Activated CD4-positive, alpha-beta memory T cell treated with anti-CD3 and anti-CD28 coated beads, Interleukin-2, amount 10 ng/mL, durations not matched to agents 7 days and 5 days (primary cell): ENCODE measurements around the gene VPS13D. TPM values are rescaled to one million over a fixed set of nuclear protein-coding genes. Genes with fewer than 3 reads are reported as not detected.

Source experiments
- CTCF ChIA-PET: fragments of 350-600 bp; sonication (Branson Sonifier 250); formaldehyde crosslinking; loops from one replicate; lab custom pipeline; 2021; ENCODE audit warnings: antibody characterized with exemption, inconsistent platforms; lab: Charles Lee
- POLR2A ChIA-PET: fragments of 350-600 bp; sonication (Branson Sonifier 250); formaldehyde crosslinking; loops from one replicate; lab custom pipeline; 2021; ENCODE audit warnings: antibody characterized with exemption; lab: Charles Lee
- DNase-seq: peaks from one replicate; pipeline ENCODE4 v3.0.0-alpha.2; 2020
- H3K27ac Mint-ChIP-seq: one replicate; pipeline ENCODE4 v1.8.0; 2021; ENCODE audit warnings: mild to moderate bottlenecking, mixed read lengths
- H3K27me3 Mint-ChIP-seq: one replicate; pipeline ENCODE4 v1.8.0; 2021; ENCODE audit warnings: mixed read lengths
- H3K36me3 Mint-ChIP-seq: one replicate; pipeline ENCODE4 v1.8.0; 2021; ENCODE audit warnings: low read depth, mixed read lengths
- H3K4me1 Mint-ChIP-seq: one replicate; pipeline ENCODE4 v1.8.0; 2021; ENCODE audit warnings: mixed read lengths
- H3K4me3 Mint-ChIP-seq: one replicate; pipeline ENCODE4 v1.8.0; 2021; ENCODE audit warnings: mild to moderate bottlenecking, mixed read lengths
- H3K9me3 Mint-ChIP-seq: one replicate; pipeline ENCODE4 v1.8.0; 2021; ENCODE audit warnings: mixed read lengths
- total RNA-seq, 2 experiments: library from RNA; stranded (reverse); gene quantifications; one replicate each; pipeline ENCODE4 v1.2.3, GENCODE V29; 2021

The VPS13D gene
- total RNA-seq, 2 experiments from 2014 or later, result 28.1 to 31.4 TPM

GRCh38 chr1:12336413-12336812 lies 106.6 kb downstream of the VPS13D start:
- CTCF ChIA-PET, result no interaction called here
- H3K27ac Mint-ChIP-seq, result no peak overlapping the region
- H3K36me3 Mint-ChIP-seq, result peaks cover 41% of the 10 kb centered on the region
- no peaks in the 10 kb centered on the region for H3K27me3 Mint-ChIP-seq
- H3K4me1 Mint-ChIP-seq, result peaks cover 3% of the 10 kb centered on the region
- H3K9me3 Mint-ChIP-seq, result no peaks in the 10 kb centered on the region
- no peak for DNase-seq
- H3K4me3 Mint-ChIP-seq, result no peak overlapping the region
- POLR2A ChIA-PET, result interaction anchor here (1.0 kb wide), 1 partner anchor 9 kb away, joined by 3 read pairs; no protein-coding TSS in a partner anchor

- POLR2A ChIA-PET, result no interaction called here
- no peak for DNase-seq
Observed at GRCh38 chr1:12338017-12338416, 108.2 kb downstream of the VPS13D start.

GRCh38 chr1:12338823-12339222 lies 109.0 kb downstream of the VPS13D start:
- POLR2A ChIA-PET, result no interaction called here
- Mint-ChIP-seq H3K36me3 (peaks cover 42% of the 10 kb centered on the region), H3K4me1 (peaks cover 20% of the 10 kb centered on the region), H3K27me3 (no peaks in the 10 kb centered on the region), H3K27ac (no peak overlapping the region), H3K9me3 (no peaks in the 10 kb centered on the region), H3K4me3 (no peak overlapping the region)
- DNase-seq, result no peak
- CTCF ChIA-PET, result no interaction called here

More at GRCh38 chr1:12338017-12338416, 108.2 kb downstream of the VPS13D start:
- CTCF ChIA-PET, result no interaction called here
- Mint-ChIP-seq H3K9me3 (no peaks in the 10 kb centered on the region), H3K4me1 (peaks cover 17% of the 10 kb centered on the region), H3K36me3 (peaks cover 46% of the 10 kb centered on the region), H3K4me3 (no peak overlapping the region), H3K27me3 (no peaks in the 10 kb centered on the region), H3K27ac (no peak overlapping the region)

GRCh38 chr1:12339396-12339795 lies 109.6 kb downstream of the VPS13D start:
- Mint-ChIP-seq H3K9me3 (no peaks in the 10 kb centered on the region), H3K27me3 (no peaks in the 10 kb centered on the region), H3K4me1 (peaks cover 26% of the 10 kb centered on the region), H3K36me3 (peaks cover 38% of the 10 kb centered on the region), H3K27ac (no peak overlapping the region), H3K4me3 (no peak overlapping the region)
- ChIA-PET POLR2A (no interaction called here), CTCF (no interaction called here)
- DNase-seq, result no peak

- Mint-ChIP-seq H3K4me3 (no peak overlapping the region), H3K27me3 (no peaks in the 10 kb centered on the region), H3K9me3 (no peaks in the 10 kb centered on the region), H3K27ac (no peak overlapping the region), H3K36me3 (peaks cover 41% of the 10 kb centered on the region), H3K4me1 (peaks cover 32% of the 10 kb centered on the region)
- no peak for DNase-seq
- ChIA-PET POLR2A (no interaction called here), CTCF (no interaction called here)
Observed at GRCh38 chr1:12339811-12340543, 110.1 kb downstream of the VPS13D start.

GRCh38 chr1:12340544-12340930 lies 110.7 kb downstream of the VPS13D start:
- ChIA-PET POLR2A (no interaction called here), CTCF (no interaction called here)
- no peaks in the 10 kb centered on the region for H3K27me3 Mint-ChIP-seq
- H3K4me3 Mint-ChIP-seq, result no peak overlapping the region
- H3K4me1 Mint-ChIP-seq, result peaks cover 37% of the 10 kb centered on the region
- no peak overlapping the region for H3K27ac Mint-ChIP-seq
- H3K36me3 Mint-ChIP-seq, result peaks cover 37% of the 10 kb centered on the region
- H3K9me3 Mint-ChIP-seq, result no peaks in the 10 kb centered on the region
- no peak for DNase-seq

- peaks cover 49% of the 10 kb centered on the region for H3K4me1 Mint-ChIP-seq
- H3K27me3 Mint-ChIP-seq, result no peaks in the 10 kb centered on the region
- CTCF ChIA-PET, result no interaction called here
- H3K9me3 Mint-ChIP-seq, result no peaks in the 10 kb centered on the region
- DNase-seq, result no peak
- no peak overlapping the region for H3K4me3 Mint-ChIP-seq
- H3K36me3 Mint-ChIP-seq, result peaks cover 37% of the 10 kb centered on the region
- POLR2A ChIA-PET, result no interaction called here
- H3K27ac Mint-ChIP-seq, result no peak overlapping the region
Observed at GRCh38 chr1:12341667-12342066, 111.8 kb downstream of the VPS13D start.

GRCh38 chr1:12342401-12343003 lies 112.7 kb downstream of the VPS13D start:
- ChIA-PET CTCF (interaction anchor here (0.8 kb wide), 2 partner anchors 9 to 316 kb away, joined by 3 read pairs; no protein-coding TSS in a partner anchor), POLR2A (no interaction called here)
- no peaks in the 10 kb centered on the region for H3K27me3 Mint-ChIP-seq
- no peaks in the 10 kb centered on the region for H3K9me3 Mint-ChIP-seq
- H3K36me3 Mint-ChIP-seq, result peaks cover 41% of the 10 kb centered on the region
- H3K27ac Mint-ChIP-seq, result no peak overlapping the region
- peaks cover 49% of the 10 kb centered on the region for H3K4me1 Mint-ChIP-seq
- no peak for DNase-seq
- no peak overlapping the region for H3K4me3 Mint-ChIP-seq

GRCh38 chr1:12343823-12344487 lies 114.1 kb downstream of the VPS13D start:
- no peaks in the 10 kb centered on the region for H3K9me3 Mint-ChIP-seq
- ChIA-PET POLR2A (interaction anchor here (2.5 to 2.7 kb wide), 2 partner anchors 167 to 276 kb away, joined by 7 to 12 read pairs; no protein-coding TSS in a partner anchor), CTCF (interaction anchor here (0.6 kb wide), 1 partner anchor 60 kb away, joined by 3 read pairs; no protein-coding TSS in a partner anchor)
- H3K4me3 Mint-ChIP-seq, result no peak overlapping the region
- peaks cover 45% of the 10 kb centered on the region for H3K36me3 Mint-ChIP-seq
- H3K27me3 Mint-ChIP-seq, result no peaks in the 10 kb centered on the region
- DNase-seq, result no peak
- H3K4me1 Mint-ChIP-seq, result peaks cover 49% of the 10 kb centered on the region
- H3K27ac Mint-ChIP-seq, result peak overlapping the region; percentile 16

- Mint-ChIP-seq H3K27ac (peak overlapping the region; percentile 86), H3K4me3 (peak overlapping the region; percentile 64), H3K27me3 (no peaks in the 10 kb centered on the region), H3K4me1 (peaks cover 49% of the 10 kb centered on the region), H3K36me3 (peaks cover 53% of the 10 kb centered on the region), H3K9me3 (peaks cover 5% of the 10 kb centered on the region)
- ChIA-PET POLR2A (interaction anchor here (1.0 to 2.7 kb wide), 8 partner anchors 9 to 275 kb away, joined by 3 to 12 read pairs (median 4); partner anchors contain the start of gene DHRS3), CTCF (interaction anchor here (1.5 kb wide), 1 partner anchor 272 kb away, joined by 3 read pairs; no protein-coding TSS in a partner anchor)
- peak; percentile 17 for DNase-seq
Observed at GRCh38 chr1:12344596-12345349, 114.9 kb downstream of the VPS13D start.

- H3K4me1 Mint-ChIP-seq, result peaks cover 49% of the 10 kb centered on the region
- ChIA-PET POLR2A (interaction anchor here (1.0 to 2.7 kb wide), 9 partner anchors 10 to 274 kb away, joined by 3 to 12 read pairs (median 4); partner anchors contain the start of gene DHRS3), CTCF (interaction anchor here (0.6 to 1.5 kb wide), 2 partner anchors 259 to 271 kb away, joined by 3 to 4 read pairs; no protein-coding TSS in a partner anchor)
- DNase-seq, result peak; percentile 46
- peak overlapping the region; percentile 64 for H3K4me3 Mint-ChIP-seq
- peaks cover 61% of the 10 kb centered on the region for H3K36me3 Mint-ChIP-seq
- peak overlapping the region; percentile 86 for H3K27ac Mint-ChIP-seq
- H3K27me3 Mint-ChIP-seq, result no peaks in the 10 kb centered on the region
- H3K9me3 Mint-ChIP-seq, result peaks cover 12% of the 10 kb centered on the region
Observed at GRCh38 chr1:12345350-12346217, 115.8 kb downstream of the VPS13D start.
